ENCODE measurements around the gene ST8SIA1. TPM values are rescaled to one million over a fixed set of nuclear protein-coding genes. Genes with fewer than 3 reads are reported as not detected.

ST8SIA1 gene
- total RNA-seq, 1 experiment from 2014 or later, result not detected

DNA sequence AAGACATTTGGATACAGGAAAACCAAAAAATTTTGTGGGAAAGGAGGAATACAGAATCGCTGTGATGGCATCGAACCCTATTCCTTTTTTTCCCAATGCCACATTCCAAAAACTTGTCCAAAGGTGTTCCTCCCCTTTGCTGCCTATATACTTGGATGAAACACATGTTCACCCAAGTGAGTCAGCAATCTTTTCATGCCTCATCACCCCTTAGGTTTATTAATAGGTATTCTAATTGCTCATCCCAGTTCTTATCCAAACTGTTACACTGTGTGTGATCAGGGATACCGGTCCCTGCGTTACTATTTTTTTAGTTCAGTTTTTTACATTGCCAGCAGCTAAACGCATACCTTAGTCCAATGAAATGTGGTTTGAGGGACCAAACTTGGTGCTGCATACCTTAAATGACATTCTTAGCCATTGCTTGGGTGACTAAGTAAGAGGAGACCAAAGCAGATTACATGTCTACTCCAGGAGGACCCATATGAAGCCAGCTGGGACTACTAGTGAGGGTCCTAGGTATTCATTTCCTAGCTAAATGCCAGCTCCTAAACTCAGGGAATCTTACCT, 20.6 kb upstream of the ST8SIA1 start:
- intact Hi-C loops (cut with micrococcal nuclease), result no loop called here
- POLR2A ChIA-PET (ENCODE audit: unreplicated experiment), result no interaction called here
- CTCF ChIA-PET, result no interaction called here

DNA sequence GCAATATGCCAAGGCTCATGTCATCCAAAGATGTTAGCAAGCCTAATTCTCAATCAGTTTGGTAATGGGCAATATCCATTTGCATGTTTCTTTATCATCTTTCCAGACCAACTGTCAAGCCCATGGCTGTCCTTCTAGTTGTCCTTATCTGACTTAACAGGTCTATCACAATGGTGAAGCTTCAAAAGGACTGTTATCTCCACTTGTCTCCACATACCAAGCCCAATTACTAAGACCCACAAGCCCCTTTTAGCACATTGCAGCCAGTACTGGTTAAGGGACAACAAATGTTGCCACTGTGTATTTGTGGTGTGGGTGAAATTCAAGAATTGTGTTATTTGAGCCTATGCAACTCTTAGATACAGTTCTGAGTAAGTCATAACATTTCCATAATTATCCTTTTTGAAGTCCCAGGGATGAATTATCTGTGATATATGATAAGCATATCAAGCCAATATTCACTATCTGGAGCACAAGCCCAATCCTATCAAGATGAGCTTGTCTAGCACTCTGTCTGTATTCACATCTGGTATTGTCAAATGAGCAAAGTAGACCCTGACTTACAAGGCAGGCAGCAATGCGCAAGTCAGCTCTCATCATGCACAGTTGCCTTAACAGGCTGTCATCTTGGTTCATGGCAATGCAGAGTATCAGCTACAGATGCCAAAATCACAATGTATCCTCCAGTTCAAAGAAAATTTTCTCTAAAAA, 19.3 kb upstream of the ST8SIA1 start:
- Histone ChIP-seq H3K9me3 (ENCODE audit: low read length) (no peaks in the 10 kb centered on the region), H3K4me2 (ENCODE audit: low read length) (no peak overlapping the region), H3K4me3 (ENCODE audit: low read length) (no peak overlapping the region), H3K9ac (ENCODE audit: low read length) (no peak overlapping the region), H3K27ac (ENCODE audit: low read length) (no peak overlapping the region), H3K36me3 (ENCODE audit: low read depth, low read length) (no peaks in the 10 kb centered on the region), H3F3A (ENCODE audit: low read length, unreplicated experiment) (no peaks in the 10 kb centered on the region), H4K20me1 (ENCODE audit: low read length) (no peaks in the 10 kb centered on the region), H3K9me2 (replicated peaks; ENCODE audit: low read length) (no peaks in the 10 kb centered on the region), H3K4me1 (ENCODE audit: insufficient read depth, low read length) (no peaks in the 10 kb centered on the region), H3K79me2 (ENCODE audit: low read length) (no peaks in the 10 kb centered on the region), H3K27me3 (ENCODE audit: low read length) (no peaks in the 10 kb centered on the region), H2AFZ (ENCODE audit: low read length) (no peak overlapping the region)
- no peak for DNase-seq
- BruUV-seq (replicated peaks), result no TSS peak
- intact Hi-C loops (cut with micrococcal nuclease), result no loop called here
- POLR2A ChIA-PET (ENCODE audit: unreplicated experiment), result no interaction called here
- ATAC-seq, result no peak
- no peak for TF ChIP-seq EZH2 (IDR thresholded peaks at IDR 0.05; ENCODE audit: low read length, unreplicated experiment)
- TF ChIP-seq, protein P1, sequence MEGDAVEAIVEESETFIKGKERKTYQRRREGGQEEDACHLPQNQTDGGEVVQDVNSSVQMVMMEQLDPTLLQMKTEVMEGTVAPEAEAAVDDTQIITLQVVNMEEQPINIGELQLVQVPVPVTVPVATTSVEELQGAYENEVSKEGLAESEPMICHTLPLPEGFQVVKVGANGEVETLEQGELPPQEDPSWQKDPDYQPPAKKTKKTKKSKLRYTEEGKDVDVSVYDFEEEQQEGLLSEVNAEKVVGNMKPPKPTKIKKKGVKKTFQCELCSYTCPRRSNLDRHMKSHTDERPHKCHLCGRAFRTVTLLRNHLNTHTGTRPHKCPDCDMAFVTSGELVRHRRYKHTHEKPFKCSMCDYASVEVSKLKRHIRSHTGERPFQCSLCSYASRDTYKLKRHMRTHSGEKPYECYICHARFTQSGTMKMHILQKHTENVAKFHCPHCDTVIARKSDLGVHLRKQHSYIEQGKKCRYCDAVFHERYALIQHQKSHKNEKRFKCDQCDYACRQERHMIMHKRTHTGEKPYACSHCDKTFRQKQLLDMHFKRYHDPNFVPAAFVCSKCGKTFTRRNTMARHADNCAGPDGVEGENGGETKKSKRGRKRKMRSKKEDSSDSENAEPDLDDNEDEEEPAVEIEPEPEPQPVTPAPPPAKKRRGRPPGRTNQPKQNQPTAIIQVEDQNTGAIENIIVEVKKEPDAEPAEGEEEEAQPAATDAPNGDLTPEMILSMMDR (conservative IDR thresholded peaks at IDR 0.05; ENCODE audit: low read depth, low read length), result no peak
- TF ChIP-seq EZH2phosphoT487 (IDR thresholded peaks at IDR 0.05; ENCODE audit: borderline replicate concordance, low read length), result no peak
- CTCF ChIA-PET, result no interaction called here

More for the DNA sequence above, 20.6 kb upstream of the ST8SIA1 start:
- no peak overlapping the region for H3K9ac ChIP-seq (ENCODE audit: low read length)
- no peak overlapping the region for H3K4me3 ChIP-seq (ENCODE audit: low read length)
- H3F3A ChIP-seq (ENCODE audit: low read length, unreplicated experiment), result no peaks in the 10 kb centered on the region
- TF ChIP-seq EZH2 (IDR thresholded peaks at IDR 0.05; ENCODE audit: low read length, unreplicated experiment), result no peak
- no peak for TF ChIP-seq EZH2phosphoT487 (IDR thresholded peaks at IDR 0.05; ENCODE audit: borderline replicate concordance, low read length)
- TF ChIP-seq, protein P1 (conservative IDR thresholded peaks at IDR 0.05; ENCODE audit: low read depth, low read length), result no peak
- BruUV-seq (replicated peaks), result no TSS peak
- no peak overlapping the region for H3K4me2 ChIP-seq (ENCODE audit: low read length)
- no peaks in the 10 kb centered on the region for H3K36me3 ChIP-seq (ENCODE audit: low read depth, low read length)
- H4K20me1 ChIP-seq (ENCODE audit: low read length), result no peaks in the 10 kb centered on the region
- H3K9me2 ChIP-seq (replicated peaks; ENCODE audit: low read length), result no peaks in the 10 kb centered on the region
- no peak overlapping the region for H3K27ac ChIP-seq (ENCODE audit: low read length)
- H3K4me1 ChIP-seq (ENCODE audit: insufficient read depth, low read length), result no peaks in the 10 kb centered on the region
- ATAC-seq (no peak), DNase-seq (peak; percentile 2)
- H2AFZ ChIP-seq (ENCODE audit: low read length), result no peak overlapping the region
- H3K9me3 ChIP-seq (ENCODE audit: low read length), result no peaks in the 10 kb centered on the region
- H3K79me2 ChIP-seq (ENCODE audit: low read length), result no peaks in the 10 kb centered on the region
- no peaks in the 10 kb centered on the region for H3K27me3 ChIP-seq (ENCODE audit: low read length)

DNA sequence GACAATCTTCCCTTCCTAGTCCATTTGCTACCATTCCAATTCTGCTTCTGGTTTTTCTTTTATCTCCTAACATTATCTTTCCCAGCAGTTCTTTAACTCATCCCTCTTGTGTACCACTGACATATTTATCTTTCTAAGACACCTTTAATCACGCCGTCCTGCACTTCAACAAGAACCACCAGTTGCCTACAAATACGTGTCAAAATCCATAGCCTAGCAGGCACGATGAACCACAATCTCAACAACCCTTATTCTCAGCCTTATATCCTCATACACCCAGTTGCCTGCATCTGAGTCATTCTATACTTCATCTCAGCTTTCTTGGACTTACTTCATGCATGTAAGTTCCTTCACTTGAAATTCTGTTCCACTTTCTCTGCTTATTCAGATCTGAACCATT, 16.4 kb upstream of the ST8SIA1 start:
- intact Hi-C loops (cut with micrococcal nuclease), result no loop called here
- H4K20me1 ChIP-seq (ENCODE audit: low read length), result no peaks in the 10 kb centered on the region
- no peaks in the 10 kb centered on the region for H3K9me3 ChIP-seq (ENCODE audit: low read length)
- no peak overlapping the region for H2AFZ ChIP-seq (ENCODE audit: low read length)
- TF ChIP-seq EZH2 (IDR thresholded peaks at IDR 0.05; ENCODE audit: low read length, unreplicated experiment) (no peak), EZH2phosphoT487 (IDR thresholded peaks at IDR 0.05; ENCODE audit: borderline replicate concordance, low read length) (no peak)
- TF ChIP-seq, protein P1 (conservative IDR thresholded peaks at IDR 0.05; ENCODE audit: low read depth, low read length), result no peak
- no peak overlapping the region for H3K27ac ChIP-seq (ENCODE audit: low read length)
- no peaks in the 10 kb centered on the region for H3K27me3 ChIP-seq (ENCODE audit: low read length)
- H3K4me1 ChIP-seq (ENCODE audit: insufficient read depth, low read length), result no peaks in the 10 kb centered on the region
- H3K79me2 ChIP-seq (ENCODE audit: low read length), result no peaks in the 10 kb centered on the region
- no peak for DNase-seq
- CTCF ChIA-PET, result no interaction called here
- H3K9ac ChIP-seq (ENCODE audit: low read length), result no peak overlapping the region
- H3K36me3 ChIP-seq (ENCODE audit: low read depth, low read length), result no peaks in the 10 kb centered on the region
- no peak overlapping the region for H3K4me3 ChIP-seq (ENCODE audit: low read length)
- H3F3A ChIP-seq (ENCODE audit: low read length, unreplicated experiment), result no peaks in the 10 kb centered on the region
- no peaks in the 10 kb centered on the region for H3K9me2 ChIP-seq (replicated peaks; ENCODE audit: low read length)
- POLR2A ChIA-PET (ENCODE audit: unreplicated experiment), result no interaction called here
- no TSS peak for BruUV-seq (replicated peaks)
- no peak for ATAC-seq
- H3K4me2 ChIP-seq (ENCODE audit: low read length), result no peak overlapping the region

Data from PC-3 (cell line).